ENCODE results near the gene DUOX2.
"Not testable (repeated sequence)": the region's sequence is repeated elsewhere in the genome, so short reads cannot be mapped to it uniquely, and the experiment has no call there.

The DUOX2 gene

DNA sequence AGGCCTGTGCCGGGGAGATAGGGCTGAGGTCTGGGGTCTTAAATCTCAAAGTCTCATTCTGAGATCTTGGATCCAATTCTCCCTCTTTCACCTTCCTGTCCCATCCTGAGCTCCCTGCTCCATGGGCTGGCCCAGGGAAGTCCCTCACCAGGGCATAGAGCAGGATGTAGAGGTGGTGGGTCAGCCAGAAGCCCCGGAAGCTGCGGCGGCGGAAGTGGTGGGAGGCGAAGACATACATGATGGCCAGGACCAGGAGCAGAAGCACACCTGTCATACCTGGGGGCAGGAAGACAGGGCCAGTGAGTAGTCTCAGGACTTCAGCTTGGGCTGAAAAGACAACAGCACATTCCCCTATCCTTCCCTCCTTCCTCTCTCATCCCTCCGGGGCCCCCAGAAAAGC is 16.5 kb downstream of the DUOX2 start:
- DNase-seq, result no peak

DNA sequence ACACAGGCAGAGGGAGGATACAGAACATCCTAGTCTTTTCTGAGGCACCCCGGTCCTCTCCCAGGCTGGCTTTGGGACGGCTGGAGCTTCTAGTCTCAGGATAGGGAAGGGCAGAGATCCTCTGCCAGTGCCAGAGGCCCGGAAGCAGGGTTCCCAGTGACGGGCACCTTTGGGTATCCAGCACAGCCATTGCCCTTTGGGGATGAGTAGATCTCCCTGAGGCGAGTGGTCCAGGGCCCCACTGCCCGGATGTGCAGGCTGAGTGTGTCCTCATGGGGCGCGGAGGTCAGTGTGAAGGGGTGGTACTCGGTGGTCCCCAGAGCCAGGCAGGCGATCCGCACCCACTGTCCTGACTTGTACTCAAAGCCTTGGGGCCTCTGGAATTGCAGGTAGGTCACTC is 18.3 kb downstream of the DUOX2 start:
- no peak for DNase-seq

DNA sequence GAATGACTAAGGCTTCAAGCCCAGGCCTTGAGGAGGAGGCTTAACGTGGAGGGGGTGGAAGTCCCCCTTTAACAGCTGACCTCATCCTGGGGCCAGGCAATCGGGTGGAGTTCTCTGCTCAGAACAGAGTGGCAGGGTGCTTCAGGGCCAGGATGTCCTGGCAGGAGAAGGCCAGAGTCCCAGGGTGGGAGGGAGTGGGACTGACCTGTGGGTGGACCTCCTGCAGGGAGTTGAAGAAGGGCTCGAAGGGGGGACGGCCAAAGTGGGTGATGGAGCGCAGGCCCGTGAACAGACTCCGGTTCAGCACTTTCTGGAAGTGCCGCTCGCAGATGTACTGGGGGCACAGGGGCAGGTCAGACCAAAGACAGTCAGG is 19.6 kb downstream of the DUOX2 start:
- DNase-seq, result no peak

DNA sequence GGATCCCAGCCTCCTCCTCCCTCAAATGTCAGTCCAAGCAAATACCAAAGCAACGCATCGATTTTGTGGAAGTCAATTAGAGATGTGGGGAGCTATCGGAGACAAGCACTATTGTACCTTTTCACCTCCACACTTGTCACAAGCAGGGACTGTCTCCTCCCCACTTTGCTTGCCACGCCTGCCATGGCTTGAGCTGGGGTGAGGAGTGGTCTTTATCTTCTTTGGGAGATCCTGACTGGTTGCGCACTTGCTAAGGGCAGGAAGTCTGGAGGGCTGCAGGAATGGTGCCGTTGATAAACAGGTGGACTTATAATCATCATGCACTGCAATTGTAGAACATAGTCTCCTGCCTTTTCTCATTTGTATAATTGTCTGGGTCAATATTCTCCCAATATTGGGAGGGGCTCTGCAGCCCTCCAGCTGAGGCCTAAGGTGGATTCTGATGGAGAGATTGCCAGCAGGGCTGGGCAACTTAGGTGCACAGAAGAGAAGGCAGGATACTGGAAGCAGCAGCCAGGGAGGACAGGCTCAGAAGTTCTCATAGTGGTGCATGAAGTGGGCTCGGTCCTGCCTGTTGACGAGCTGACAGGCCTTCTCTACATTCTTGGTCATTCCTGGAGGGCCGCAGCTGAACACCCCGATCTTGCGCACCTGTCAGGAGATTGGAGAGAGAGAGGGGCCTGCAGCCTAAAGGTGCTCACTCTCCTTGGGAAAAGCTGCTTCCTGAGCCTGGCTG is 20.2 kb downstream of the DUOX2 start:
- DNase-seq, result no peak

DNA sequence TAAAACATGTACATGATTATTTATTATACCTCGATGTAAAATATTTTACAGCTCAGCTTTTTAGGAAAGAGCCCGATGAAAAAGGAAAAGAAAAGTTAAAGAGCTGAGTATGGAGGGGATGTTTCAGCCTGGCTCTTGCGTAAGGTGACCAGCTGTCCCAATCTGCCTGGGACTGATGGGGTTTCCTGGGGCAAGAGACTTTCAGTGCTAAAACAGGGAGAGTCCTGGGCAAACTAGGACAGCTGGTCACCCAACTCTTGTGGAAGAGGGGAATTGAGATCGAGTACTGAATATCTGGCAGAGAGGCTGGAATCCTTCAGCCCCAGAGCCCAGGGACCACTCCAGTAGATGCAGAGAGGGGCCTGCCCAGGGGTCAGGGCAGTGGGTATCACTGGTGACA is 21.0 kb downstream of the DUOX2 start:
- no peak for DNase-seq

DNA sequence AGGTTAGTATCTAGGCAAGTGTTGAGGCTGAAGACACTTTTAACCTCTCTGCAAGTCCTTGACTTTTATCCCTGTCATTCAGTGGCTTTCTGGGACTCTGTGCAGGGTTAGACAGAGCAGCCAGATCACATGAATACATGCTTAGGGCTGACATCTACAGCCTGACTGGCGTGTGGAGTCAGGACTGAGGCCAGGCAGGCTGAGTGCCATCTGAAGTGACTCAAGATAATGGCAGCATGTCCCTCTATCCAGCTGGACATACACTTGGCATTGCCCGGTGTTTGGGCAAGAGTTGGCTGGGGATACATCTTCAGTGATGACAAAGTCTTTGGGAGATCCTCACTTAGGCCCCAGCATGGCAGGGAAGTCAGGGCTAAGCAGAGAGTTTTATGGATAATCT is 22.4 kb downstream of the DUOX2 start:
- no peak for DNase-seq

DNA sequence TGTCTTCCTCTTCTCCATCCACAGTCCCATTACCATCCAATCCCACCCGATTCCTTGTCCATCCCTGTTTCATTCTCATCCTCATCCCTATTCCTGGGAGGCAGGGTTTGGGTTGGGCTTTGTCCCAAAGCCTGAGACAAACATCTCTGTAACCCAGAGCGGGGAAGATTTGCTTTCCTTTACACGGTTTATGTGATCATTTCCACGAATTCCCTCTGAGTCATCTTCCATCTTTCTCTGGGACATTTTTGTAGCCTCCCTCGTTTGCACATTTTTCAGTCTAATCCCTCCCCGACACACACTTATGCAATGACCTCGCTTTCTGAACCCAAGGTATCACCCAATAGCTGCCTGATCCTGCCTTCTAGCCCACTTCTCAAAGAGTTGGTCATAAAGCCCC is 22.8 kb downstream of the DUOX2 start:
- peak; percentile 41 for DNase-seq

DNA sequence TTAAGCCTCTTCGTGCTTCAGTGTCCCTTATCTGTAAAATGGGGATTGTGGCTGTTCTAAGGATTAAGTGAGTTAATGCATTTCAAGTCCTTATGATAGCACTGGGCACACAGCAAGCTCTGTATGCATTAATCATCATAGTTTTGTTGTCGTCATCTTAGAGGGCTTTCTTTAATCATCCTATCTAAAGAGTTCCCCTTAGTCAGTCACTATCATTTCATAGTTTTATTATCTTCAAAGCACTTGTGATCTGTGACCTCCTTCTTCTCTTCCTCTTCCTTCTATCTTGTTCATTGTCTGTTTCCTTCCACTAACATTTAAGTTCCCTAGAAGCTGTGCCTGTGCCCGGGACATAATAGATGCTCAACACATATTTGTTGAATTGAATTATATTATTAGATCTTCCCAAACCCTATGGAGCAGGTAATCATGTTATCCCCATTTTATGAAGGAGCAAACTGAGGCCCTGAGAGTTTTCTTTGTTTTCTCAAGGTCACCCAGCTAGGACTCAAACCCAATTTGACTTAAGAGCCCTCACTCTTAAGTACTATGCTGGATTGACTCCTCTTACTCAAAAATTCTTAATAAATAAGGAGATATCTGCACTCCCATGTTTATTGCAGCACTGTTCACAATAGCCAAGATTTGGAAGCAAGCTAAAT is 24.1 kb downstream of the DUOX2 start:
- DNase-seq, result no peak

DNA sequence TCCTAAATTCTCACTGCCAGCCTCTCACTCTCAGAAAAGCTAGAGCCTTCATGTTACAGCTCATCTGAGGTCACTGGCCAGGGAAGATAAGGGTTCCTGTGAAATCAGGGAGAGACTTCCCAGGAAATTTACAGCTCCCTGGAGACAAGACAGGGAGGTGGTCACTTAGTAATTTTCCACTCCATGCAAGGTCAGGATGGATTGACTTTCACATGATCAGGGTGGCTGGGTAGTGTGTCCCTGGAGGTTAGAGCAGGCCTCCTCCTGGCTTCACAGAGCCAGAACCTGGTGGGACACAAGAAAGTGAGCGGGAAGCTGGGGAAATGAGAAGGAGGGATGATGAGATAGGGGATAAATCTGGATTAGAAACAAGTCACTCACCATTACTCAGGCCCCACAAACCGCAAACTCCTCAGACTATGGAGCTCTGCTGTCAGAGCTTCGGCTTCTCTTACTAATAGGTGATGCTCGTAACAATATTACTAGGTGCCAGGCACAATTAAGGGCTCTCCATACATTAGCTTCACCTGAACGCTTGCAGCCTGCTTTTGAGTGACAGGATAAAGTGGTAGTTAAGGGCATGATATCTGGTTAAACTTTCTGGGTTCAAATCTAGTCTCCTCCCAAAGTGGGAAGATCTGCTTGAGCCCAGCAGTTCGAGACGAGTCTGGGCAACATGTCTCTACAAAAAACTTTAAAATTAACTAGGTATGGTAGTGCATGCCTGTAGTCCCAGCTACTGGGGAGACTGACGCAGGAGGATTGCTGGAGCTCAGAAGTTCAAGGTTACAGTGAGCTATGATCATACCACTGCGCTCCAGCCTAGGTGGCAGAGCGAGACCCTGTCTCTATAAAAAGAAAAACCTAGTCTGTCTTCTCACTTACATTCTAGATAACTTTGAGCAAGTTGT is 24.9 kb downstream of the DUOX2 start:
- no peak for DNase-seq

DNA sequence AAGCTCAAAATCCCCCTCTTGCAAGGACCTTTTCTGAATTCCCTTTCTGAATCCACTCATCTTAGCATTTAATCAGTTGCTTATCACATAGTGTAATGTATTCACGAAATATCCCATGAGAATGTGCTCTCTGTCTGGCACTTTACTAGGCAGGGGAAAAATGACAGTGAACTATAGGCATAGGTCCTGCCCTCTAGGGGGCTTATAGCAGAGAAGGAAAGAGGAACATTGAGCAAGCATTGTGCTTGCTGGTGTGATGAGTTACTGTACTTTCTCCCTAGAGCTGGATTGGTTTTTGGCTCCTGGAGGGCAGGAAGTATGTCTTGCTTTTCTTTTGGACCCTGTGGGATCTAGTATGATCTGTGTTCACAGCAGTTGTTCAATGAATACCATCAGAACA is 26.5 kb downstream of the DUOX2 start:
- DNase-seq, result no peak

DNA sequence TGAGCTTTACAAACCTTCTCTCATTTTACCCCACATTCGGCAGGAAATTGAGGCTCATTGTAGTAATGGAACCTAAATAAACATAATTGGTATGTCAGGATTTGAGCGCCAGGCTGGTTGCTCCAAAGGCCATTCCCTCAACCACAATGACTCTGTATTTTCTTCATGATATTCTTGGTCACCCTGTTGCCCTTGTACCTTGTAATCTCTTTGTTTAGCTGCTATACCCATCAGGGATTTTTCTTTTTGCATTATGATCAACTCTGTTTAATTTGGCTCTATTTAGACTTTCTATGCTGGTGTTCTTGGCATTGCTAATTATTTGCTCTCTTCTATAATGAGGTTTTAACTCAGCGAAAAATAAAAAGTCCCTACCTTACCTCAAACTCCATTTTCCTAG is 29.8 kb downstream of the DUOX2 start:
- no peak for DNase-seq

DNA sequence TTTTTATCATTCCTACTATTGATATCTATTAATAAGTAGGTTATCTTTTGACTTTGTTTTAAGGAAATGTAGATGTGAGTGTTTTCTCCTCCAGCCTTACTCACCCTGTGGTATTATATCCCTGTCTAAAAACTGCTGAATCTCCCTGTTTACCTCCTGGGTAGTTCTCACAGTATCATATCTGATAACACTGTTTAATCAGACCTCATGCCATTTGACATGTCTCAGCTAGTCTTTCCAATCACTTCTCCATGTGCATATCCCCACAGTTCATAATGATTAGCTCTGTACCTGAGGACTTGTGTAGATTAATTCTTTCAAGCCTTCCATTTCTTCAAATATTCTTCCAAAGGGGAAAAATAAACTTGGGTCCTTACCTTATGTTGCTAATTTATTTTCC is 30.7 kb downstream of the DUOX2 start:
- DNase-seq, result no peak

DNA sequence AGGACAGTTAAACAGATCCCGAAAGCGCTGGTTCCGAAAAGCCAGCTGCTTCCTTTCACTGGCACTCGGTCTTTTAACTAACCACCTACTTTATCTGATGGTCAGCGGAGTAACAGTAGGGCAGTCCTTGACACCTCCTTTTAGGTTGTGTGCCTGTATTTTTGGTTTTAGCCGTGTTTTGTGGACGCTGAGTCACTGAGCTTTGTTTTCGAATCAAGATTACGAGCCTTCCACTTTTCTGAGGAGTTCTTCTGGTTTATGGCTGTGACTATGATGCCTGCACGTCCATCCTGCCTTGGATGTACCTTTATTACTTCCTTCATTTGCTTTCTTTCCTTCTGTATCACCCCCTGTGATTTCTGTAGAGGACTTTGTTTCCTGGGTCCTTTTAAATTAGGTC is 31.6 kb downstream of the DUOX2 start:
- DNase-seq, result not testable (repeated sequence)

DNA sequence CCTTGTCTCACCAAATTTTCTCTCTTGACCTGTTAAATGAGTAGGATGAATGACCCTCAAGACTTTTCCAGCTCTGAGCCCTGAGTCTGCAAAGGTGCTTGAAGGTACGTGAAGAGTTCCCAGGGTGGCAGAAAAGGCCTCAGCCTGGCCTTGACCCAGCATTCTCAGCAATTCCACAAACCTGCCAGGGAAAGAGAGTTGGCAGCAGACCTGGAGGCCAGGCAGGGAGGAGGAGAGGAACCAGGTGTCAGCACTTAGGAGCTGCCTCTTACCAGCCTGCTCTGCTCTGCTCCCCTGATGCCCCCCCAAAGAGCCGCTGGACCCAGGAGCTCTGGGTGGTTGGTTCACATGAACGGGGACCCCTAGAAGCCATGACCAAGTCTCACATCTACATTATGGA is 33.4 kb downstream of the DUOX2 start:
- DNase-seq, result not testable (repeated sequence)

DNA sequence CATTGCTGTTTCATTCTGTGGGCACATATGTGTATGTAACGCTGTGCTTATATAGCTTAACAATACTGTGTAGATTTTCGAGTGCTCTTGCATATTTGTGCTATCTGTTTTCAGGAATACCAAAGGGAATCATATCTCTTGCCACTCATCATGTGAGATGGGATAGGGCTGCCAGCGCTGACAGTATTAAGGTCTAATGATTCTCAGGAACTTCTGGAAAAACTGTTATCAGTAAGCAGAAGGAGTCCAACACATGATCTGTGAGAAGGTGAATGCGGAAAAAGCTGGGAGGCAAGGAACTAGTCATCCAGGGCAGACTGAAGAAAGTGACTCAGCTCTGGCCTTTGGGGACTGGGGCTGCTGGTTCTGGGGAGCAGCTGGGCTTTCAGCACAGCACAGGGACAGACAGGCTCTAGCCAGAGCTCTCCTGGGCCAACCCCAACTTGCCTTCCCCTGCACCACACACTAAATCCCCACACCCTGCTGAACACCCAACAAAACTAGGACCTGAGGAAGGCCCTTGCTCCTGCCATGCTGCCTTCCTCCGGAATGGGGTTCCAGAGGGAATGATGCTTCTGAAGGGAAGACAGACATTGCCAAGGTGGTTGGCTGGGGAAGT is 34.2 kb downstream of the DUOX2 start:
- DNase-seq, result not testable (repeated sequence)

DNA sequence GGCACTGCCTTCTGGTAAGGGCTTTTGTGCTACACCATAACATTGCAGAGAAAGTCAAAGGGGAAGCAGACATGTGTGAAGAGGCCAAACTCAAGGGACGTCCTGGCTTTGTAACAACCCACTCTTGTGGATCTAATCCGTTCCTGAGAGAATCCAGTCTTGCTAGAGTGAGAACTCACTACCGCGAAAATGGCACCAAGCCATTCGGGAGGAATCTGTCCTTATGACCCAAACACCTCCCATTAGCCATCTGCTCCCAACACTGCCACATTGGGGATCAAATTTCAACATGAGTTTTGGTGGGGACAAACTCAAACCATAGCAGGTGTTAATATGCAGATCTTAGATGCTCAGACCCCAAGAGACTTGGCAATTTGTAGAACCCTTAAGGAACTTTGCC is 34.8 kb downstream of the DUOX2 start:
- not testable (repeated sequence) for DNase-seq

DNA sequence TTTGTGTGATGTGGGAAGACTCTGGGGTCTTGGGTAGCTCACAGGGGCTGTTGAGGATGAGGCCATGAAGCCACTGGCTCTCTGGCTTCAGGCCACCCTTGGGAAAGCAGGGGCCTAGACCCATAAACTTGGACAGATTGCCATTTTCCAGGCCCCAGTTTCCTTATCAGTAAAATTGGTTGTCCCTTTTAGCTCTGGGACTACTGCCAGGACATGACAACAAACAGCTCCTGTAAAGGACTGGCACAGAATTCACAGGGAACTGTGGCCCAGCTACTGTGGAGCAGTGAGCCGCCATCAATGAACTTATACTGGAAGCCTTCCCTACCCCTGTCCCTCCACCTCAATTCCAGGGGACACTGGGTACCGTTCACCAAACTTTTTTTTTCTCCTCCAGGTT is 36.6 kb downstream of the DUOX2 start:
- not testable (repeated sequence) for DNase-seq

DNA sequence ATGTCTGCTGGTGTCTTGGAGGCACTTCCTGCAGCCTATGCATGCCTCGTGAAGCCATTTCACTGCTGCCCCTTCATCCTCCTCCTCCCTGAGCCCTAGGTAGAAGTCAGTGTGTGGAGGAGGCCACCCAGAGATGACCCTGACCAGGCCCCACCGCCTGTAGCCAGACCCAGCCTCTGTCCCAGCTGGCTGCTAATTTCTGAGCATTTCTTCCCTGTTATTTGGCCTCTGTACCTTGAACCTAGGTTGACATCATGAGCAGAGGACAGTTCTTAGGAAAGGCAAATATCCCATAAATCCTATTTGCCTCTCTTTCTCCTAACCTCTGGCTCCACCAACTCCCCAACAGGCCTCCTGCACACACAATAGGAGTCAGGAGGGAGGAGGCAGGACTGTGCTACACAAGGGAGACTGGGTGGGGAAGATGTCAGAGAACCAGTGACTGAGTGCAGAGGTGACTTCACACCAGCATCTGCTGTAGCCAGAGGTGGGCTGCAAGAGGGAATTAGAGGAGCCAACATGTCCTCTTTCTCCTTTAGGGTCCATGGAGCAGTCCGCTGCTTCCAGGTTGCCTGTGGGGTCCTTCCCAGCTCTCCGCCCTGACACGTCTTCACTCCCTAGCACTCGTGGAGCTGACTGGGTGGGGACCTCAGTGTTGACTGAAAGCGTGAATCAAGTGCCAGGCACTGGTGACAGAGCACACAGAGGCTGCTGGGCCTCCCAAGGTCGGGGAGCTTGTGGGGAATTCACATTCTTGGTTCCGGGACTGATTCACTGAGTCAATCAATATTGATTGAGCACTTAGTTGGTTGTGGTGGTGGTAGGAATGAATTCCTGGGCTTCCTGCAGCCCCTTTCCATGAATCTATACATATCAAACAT is 38.3 kb downstream of the DUOX2 start:
- not testable (repeated sequence) for DNase-seq

DNA sequence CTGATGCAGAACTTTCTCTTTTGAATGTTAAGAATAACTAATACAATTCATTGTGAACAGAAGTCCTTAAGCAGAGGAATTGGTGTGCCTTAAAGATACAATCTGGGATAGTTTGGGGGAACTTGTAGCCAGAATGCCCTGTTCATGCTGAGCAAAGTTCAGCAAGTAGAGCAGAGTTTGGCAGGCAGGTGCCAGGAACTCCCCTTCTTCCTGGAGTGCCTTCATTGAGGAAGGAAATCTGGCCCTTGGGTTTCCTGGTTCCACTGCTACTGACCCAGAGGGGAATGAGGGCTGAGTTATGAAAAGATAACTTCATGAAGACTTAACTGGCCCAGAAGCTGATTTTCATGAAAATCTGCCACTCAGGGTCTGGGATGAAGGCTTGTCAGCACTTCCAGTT is 40.4 kb downstream of the DUOX2 start:
- DNase-seq, result not testable (repeated sequence)

DNA sequence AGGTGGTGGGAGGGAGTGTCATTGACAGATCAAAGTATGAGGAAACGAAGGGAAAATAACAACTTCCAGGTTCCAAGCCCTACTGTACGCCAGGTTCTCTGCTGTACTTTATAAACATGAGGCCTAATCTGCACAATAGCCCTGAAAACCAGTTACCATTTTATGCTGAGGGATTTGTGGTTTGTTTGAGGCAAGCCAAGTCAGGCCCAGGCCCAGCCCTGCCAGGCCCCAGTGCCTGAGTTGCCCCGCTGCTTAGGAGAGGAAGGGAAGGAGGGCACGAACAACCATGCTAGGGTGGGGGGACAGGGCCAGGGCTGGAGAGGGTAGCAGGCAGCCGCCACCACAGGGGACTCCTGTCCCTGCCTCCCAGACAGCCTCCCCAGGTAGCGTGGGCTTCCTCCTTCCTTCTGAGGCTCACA is 44.0 kb downstream of the DUOX2 start:
- DNase-seq, result not testable (repeated sequence)

DNA sequence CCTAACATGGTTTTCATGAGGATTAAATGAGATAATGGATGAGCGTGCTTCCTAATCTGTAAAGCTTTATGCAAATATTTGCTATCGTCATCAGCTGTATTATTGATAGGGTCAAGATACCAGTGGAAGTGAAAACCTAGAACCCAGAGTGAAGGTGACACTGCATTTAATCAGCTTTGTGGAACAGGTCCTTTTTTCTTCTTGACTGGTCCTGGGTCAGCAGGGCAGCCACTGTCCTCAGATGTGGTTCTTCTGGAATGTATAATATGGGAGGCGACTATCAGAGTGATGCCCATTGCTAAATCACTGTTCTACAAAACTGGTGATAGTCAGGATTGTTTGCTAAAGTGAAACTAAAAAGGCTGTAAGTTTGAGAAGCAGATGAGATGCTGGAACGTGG is 49.6 kb downstream of the DUOX2 start:
- DNase-seq, result no peak

DNA sequence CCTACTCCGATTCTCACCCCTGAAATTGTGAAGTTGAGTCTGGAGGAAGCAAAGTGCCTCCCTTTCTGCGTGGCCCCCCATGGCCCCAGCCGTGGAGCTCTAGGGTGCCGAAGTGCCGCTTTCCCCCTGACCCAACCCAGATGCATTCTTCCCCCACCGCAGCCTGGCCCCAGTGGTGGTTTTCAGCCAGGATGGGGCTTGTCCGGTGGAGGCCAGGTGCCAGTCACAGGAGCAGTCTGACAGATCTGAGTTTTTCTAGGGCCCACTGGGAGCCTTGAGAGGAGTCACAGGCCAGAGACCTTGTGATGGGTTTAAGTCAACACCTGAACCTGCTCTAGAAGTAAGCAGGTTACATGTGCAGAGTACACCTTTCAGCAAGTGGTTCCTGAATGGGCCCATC is 51.7 kb downstream of the DUOX2 start:
- DNase-seq, result not testable (repeated sequence)
